Cardiac muscle cell (in vitro differentiated cells and primary cell): ENCODE data around the gene MBNL1. TPM values are rescaled to one million over a fixed set of nuclear protein-coding genes. Genes with fewer than 3 reads are reported as not detected.
A peak's percentile ranks its signal among the peaks of the same experiment; 100 is the strongest.

ENCODE experiments used
- DNase-seq, 2 donors: peaks; one replicate each; pipeline versions ENCODE4 v3.0.0 to v3.0.0-alpha.2; 2010 to 2017; ENCODE audit warnings: low read depth in 1 of 2, low spot score in 1 of 2
- H3K27ac ChIP-seq: fragments of 200-600 bp; sonication (generic); 2 replicates; pipeline ENCODE4 v1.5.1; 2016
- H3K27me3 ChIP-seq: fragments of 200-600 bp; sonication (generic); 2 replicates; pipeline ENCODE4 v1.6.0; 2016; ENCODE audit warnings: control low read depth
- H3K36me3 ChIP-seq: fragments of 200-600 bp; sonication (generic); 2 replicates; pipeline ENCODE4 v1.5.1; 2016; ENCODE audit warnings: control low read depth
- H3K4me1 ChIP-seq: fragments of 200-600 bp; sonication (generic); 2 replicates; pipeline ENCODE4 v1.8.1; 2017; ENCODE audit warnings: low read depth, mild to moderate bottlenecking, mixed run types
- H3K4me3 ChIP-seq: fragments of 200-600 bp; sonication (generic); 2 replicates; pipeline ENCODE4 v1.5.1; 2016; ENCODE audit warnings: mild to moderate bottlenecking
- H3K9me3 ChIP-seq: fragments of 200-600 bp; sonication (generic); 2 replicates; pipeline ENCODE4 v1.5.1; 2017; ENCODE audit warnings: low read depth, mild to moderate bottlenecking, control low read depth
- CTCF ChIP-seq: IDR thresholded peaks from 2 replicates; pipeline ENCODE4 v1.5.1; 2012; ENCODE audit warnings: low read depth, mild to moderate bottlenecking, low read length
- polyA plus RNA-seq: library from polyadenylated mRNA; unstranded; fragments of >200 nt; fragmentation: Nextera tagmentation; extraction: Ambion mirVana; gene quantifications from 2 replicates; pipeline ENCODE4 v1.2.1, GENCODE V29; 2016
- total RNA-seq: library from RNA; depleted of rRNA; stranded (reverse); fragments of >200 nt; gene quantifications from 2 replicates; pipeline ENCODE4 v1.2.3, GENCODE V29; 2016

The MBNL1 gene
- total and polyA plus RNA-seq, 2 experiments from 2014 or later: 18.1 to 75.1 TPM

- Histone ChIP-seq H3K4me1 (peaks cover 5% of the 10 kb centered on the region), H3K4me3 (no peak overlapping the region), H3K27me3 (no peaks in the 10 kb centered on the region), H3K27ac (no peak overlapping the region), H3K9me3 (no peaks in the 10 kb centered on the region), H3K36me3 (no peaks in the 10 kb centered on the region)
- TF ChIP-seq CTCF: no peak
- DNase-seq: no peak
Measured at GRCh38 chr3:152325136-152325535, 56.4 kb downstream of the MBNL1 start.

GRCh38 chr3:152327203-152327602, 58.5 kb downstream of the MBNL1 start:
- Histone ChIP-seq H3K4me1 (no peaks in the 10 kb centered on the region), H3K4me3 (no peak overlapping the region), H3K9me3 (no peaks in the 10 kb centered on the region), H3K27ac (no peak overlapping the region), H3K36me3 (no peaks in the 10 kb centered on the region), H3K27me3 (no peaks in the 10 kb centered on the region)
- TF ChIP-seq CTCF: no peak
- DNase-seq: no peak

- TF ChIP-seq CTCF: no peak
- H3K27me3 ChIP-seq: no peaks in the 10 kb centered on the region
- peak in 1 of 2 donors; percentile 89 for DNase-seq
- no peaks in the 10 kb centered on the region for H3K36me3 ChIP-seq
- H3K4me1 ChIP-seq: no peaks in the 10 kb centered on the region
- H3K9me3 ChIP-seq: no peaks in the 10 kb centered on the region
- H3K4me3 ChIP-seq: no peak overlapping the region
- no peak overlapping the region for H3K27ac ChIP-seq
Measured at GRCh38 chr3:152328841-152329240, 60.1 kb downstream of the MBNL1 start.

- no peaks in the 10 kb centered on the region for H3K36me3 ChIP-seq
- no peak for TF ChIP-seq CTCF
- no peaks in the 10 kb centered on the region for H3K9me3 ChIP-seq
- no peaks in the 10 kb centered on the region for H3K4me1 ChIP-seq
- no peak overlapping the region for H3K4me3 ChIP-seq
- no peak overlapping the region for H3K27ac ChIP-seq
- DNase-seq: no peak
- H3K27me3 ChIP-seq: no peaks in the 10 kb centered on the region
Measured at GRCh38 chr3:152330559-152330958, 61.8 kb downstream of the MBNL1 start.

- H3K27ac ChIP-seq: no peak overlapping the region
- TF ChIP-seq CTCF: no peak
- DNase-seq: peak in 1 of 2 donors; percentile 83
Measured at GRCh38 chr3:152331018-152331541, 62.4 kb downstream of the MBNL1 start.

GRCh38 chr3:152331998-152332397, 63.3 kb downstream of the MBNL1 start:
- DNase-seq: no peak
- Histone ChIP-seq H3K36me3 (no peaks in the 10 kb centered on the region), H3K4me3 (no peak overlapping the region), H3K27me3 (no peaks in the 10 kb centered on the region), H3K4me1 (no peaks in the 10 kb centered on the region), H3K9me3 (no peaks in the 10 kb centered on the region), H3K27ac (no peak overlapping the region)
- no peak for TF ChIP-seq CTCF

More at GRCh38 chr3:152331018-152331541, 62.4 kb downstream of the MBNL1 start:
- H3K4me1 ChIP-seq: no peaks in the 10 kb centered on the region
- no peaks in the 10 kb centered on the region for H3K27me3 ChIP-seq
- H3K4me3 ChIP-seq: no peak overlapping the region
- H3K36me3 ChIP-seq: no peaks in the 10 kb centered on the region
- no peaks in the 10 kb centered on the region for H3K9me3 ChIP-seq
